OCI-LY7 (cell line): ENCODE measurements around the gene HS1BP3. TPM values are rescaled to one million over a fixed set of nuclear protein-coding genes. Genes with fewer than 3 reads are reported as not detected.

Experiments
- BruUV-seq: library from RNA; stranded (reverse); fragments of 400-500 nt; replicated peaks from 2 replicates; lab custom pipeline; 2021; lab: Mats Ljungman, UMichigan
- CTCF ChIA-PET: fragments of 300-600 bp; sonication (Branson Sonifier 250); formaldehyde crosslinking; loops from one replicate; lab custom pipeline; 2022; ENCODE audit warnings: antibody characterized with exemption; ENCODE audit not compliant: unreplicated experiment; lab: Charles Lee
- POLR2A ChIA-PET: fragments of 300-600 bp; sonication (Branson Sonifier 250); formaldehyde crosslinking; loops from one replicate; lab custom pipeline; 2022; ENCODE audit warnings: antibody characterized with exemption; lab: Charles Lee
- DNase-seq: peaks from one replicate; pipeline ENCODE4 v3.0.0-alpha.2; 2015; ENCODE audit warnings: low spot score
- H2AFZ ChIP-seq: fragments of 200-600 bp; sonication (generic), shearing (Covaris generic); 2 replicates; pipeline ENCODE4 v1.6.1; 2014; ENCODE audit warnings: mild to moderate bottlenecking, antibody characterized with exemption, low read length, moderate library complexity
- H3K27ac ChIP-seq: fragments of 200-600 bp; sonication (generic); 2 replicates; pipeline ENCODE4 v1.5.1; 2014; ENCODE audit warnings: mixed run types, low read depth, mild to moderate bottlenecking, moderate library complexity, low read length, inconsistent platforms; ENCODE audit not compliant: poor library complexity, severe bottlenecking
- H3K36me3 ChIP-seq: fragments of 200-600 bp; sonication (generic); 2 replicates; pipeline ENCODE4 v1.6.1; 2014; ENCODE audit warnings: mild to moderate bottlenecking, antibody characterized with exemption, low read length, moderate library complexity, mixed read lengths; ENCODE audit not compliant: insufficient read depth
- H3K4me1 ChIP-seq: fragments of 200-600 bp; sonication (generic); 2 replicates; pipeline ENCODE4 v1.5.1; 2014; ENCODE audit warnings: mild to moderate bottlenecking, low read length; ENCODE audit not compliant: insufficient read depth, poor library complexity, severe bottlenecking
- H3K4me2 ChIP-seq: fragments of 200-600 bp; sonication (generic); 2 replicates; pipeline ENCODE4 v1.6.1; 2014; ENCODE audit warnings: mild to moderate bottlenecking, low read length
- H3K4me3 ChIP-seq: fragments of 200-600 bp; sonication (generic); 2 replicates; pipeline ENCODE4 v1.5.1; 2014; ENCODE audit warnings: mild to moderate bottlenecking, low read depth, low read length; ENCODE audit not compliant: poor library complexity, severe bottlenecking
- H3K79me2 ChIP-seq: fragments of 200-600 bp; sonication (generic); 2 replicates; pipeline ENCODE4 v1.6.1; 2016; ENCODE audit warnings: low read depth, mild to moderate bottlenecking, low read length, moderate library complexity, mixed read lengths; ENCODE audit not compliant: insufficient read depth
- H3K9me2 ChIP-seq: fragments of 200-600 bp; sonication (generic); 2 replicates; pipeline ENCODE4 v1.6.1; 2016; ENCODE audit warnings: mild to moderate bottlenecking, low read length, mixed read lengths; ENCODE audit not compliant: insufficient read depth
- H3K9me3 ChIP-seq: fragments of 200-600 bp; sonication (generic); 2 replicates; pipeline ENCODE4 v1.6.1; 2014; ENCODE audit warnings: mild to moderate bottlenecking, mixed run types, low read length, mixed read lengths
- H4K20me1 ChIP-seq: fragments of 200-600 bp; sonication (generic); 2 replicates; pipeline ENCODE4 v1.6.1; 2014; ENCODE audit warnings: mild to moderate bottlenecking, antibody characterized with exemption, low read length, moderate library complexity, mixed read lengths; ENCODE audit not compliant: insufficient read depth
- CTCF ChIP-seq: fragments of 200-600 bp; sonication (generic); conservative IDR thresholded peaks from 2 replicates; pipeline ENCODE4 v1.5.1; 2014; ENCODE audit warnings: mild to moderate bottlenecking, antibody characterized with exemption, low read length, moderate library complexity, mixed read lengths
- EZH2phosphoT487 ChIP-seq: fragments of 200-600 bp; sonication (generic); IDR thresholded peaks from 2 replicates; pipeline ENCODE4 v1.6.1; 2018; ENCODE audit warnings: low read depth, borderline replicate concordance, mild to moderate bottlenecking, mixed run types, antibody characterized with exemption, low read length, moderate library complexity, mixed read lengths
- intact Hi-C: fragments of 100-400 bp; cut with micrococcal nuclease; formaldehyde crosslinking; loops from one replicate; pipeline ENCODE4 v1.10.0; 2022; ENCODE audit not compliant: unreplicated experiment
- total RNA-seq, 2 experiments: library from RNA; depleted of rRNA in 1 of 2; stranded (reverse); fragments of >200 nt in 1 of 2; shearing (Covaris generic) in 1 of 2; gene quantifications; 2 replicates each; pipeline ENCODE4 v1.2.3, GENCODE V29; 2014 to 2022

Gene HS1BP3
- total RNA-seq, 2 experiments from 2014 or later = 10.6 to 15.2 TPM

DNA sequence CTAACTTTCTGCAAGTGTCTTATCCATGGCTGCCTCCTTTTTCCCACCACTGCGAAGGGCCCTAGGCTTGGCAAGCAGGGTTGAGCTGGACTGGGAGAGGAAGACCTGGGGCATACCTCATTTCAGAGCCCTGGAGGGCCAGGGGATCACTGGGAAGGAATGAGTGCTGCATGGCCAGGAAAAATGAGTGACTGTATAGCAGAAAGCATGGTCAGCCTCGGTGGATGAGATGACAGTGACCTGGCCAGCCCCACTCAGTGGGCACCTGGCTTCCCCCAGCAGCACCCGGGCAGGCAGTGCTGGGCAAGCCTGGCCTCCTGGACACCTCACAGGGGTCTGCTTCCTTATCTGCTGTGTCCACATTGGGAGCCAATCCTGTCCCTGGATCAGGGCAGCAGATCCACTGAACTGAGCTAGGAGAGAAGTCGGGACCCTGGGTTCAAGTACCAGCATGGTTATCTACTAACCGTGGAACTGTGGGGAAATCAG lies 76.4 kb downstream of the HS1BP3 start:
- Histone ChIP-seq H3K9me2 (no peaks in the 10 kb centered on the region), H3K36me3 (no peaks in the 10 kb centered on the region), H3K4me2 (no peak overlapping the region), H3K27ac (no peak overlapping the region), H4K20me1 (no peaks in the 10 kb centered on the region; the same call in 1 of the 2 replicates), H3K79me2 (no peaks in the 10 kb centered on the region), H3K9me3 (no peaks in the 10 kb centered on the region), H2AFZ (no peak overlapping the region), H3K4me1 (peaks cover 9% of the 10 kb centered on the region), H3K4me3 (no peak overlapping the region)
- no peak for DNase-seq
- ChIA-PET CTCF (no interaction called here), POLR2A (interaction anchor here (0.6 kb wide), 1 partner anchor 148 kb away, joined by 3 read pairs; no protein-coding TSS in a partner anchor)
- BruUV-seq = no TSS peak
- TF ChIP-seq EZH2phosphoT487 = no peak
- intact Hi-C loops = no loop called here

DNA sequence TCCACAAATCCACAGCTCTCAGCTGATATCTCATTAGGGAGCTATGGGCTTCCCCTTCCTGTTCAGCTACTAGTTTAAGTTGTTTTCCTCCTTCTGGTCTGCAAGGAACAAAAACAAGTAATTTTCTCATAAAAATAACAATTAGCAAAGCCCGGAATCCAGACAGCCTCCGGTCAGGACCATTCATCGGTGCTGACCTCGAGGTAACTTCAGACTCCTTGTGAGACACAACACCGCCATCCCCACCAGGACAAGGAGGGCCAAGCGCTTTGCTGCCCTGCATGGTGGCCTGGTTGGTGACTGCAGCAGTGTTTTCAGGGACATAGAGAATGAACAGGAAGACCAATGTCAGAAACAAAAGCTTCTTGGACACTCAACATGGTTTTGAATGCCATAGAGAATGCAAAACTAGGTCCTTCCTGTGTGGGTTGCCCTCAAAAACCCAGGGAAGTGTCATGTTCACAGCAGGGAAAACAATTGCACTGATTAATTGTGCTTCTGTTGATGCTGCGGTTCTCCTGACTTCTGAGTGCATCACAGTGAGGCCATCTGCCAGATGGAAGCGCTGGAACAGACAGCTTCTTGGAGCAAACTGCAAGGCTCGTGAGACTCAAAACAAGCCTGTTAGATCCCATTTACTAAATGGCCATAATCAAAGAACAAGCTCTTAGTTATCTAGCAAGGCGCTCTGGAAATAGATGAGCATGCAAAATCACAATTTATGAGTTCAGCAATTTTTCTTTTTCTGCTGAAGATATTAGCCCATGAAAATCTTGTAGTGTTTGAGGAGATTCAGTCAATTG lies 77.1 kb downstream of the HS1BP3 start:
- DNase-seq = no peak
- intact Hi-C loops = no loop called here
- CTCF ChIA-PET = no interaction called here
- POLR2A ChIA-PET = interaction anchor here (0.6 kb wide), 1 partner anchor 147 kb away, joined by 3 read pairs; no protein-coding TSS in a partner anchor
- H3K4me1 ChIP-seq = peaks cover 9% of the 10 kb centered on the region
- BruUV-seq = no TSS peak
- no peak overlapping the region for H3K4me2 ChIP-seq
- no peaks in the 10 kb centered on the region for H3K36me3 ChIP-seq
- H2AFZ ChIP-seq = no peak overlapping the region
- no peaks in the 10 kb centered on the region; the same call in 1 of the 2 replicates for H4K20me1 ChIP-seq
- H3K4me3 ChIP-seq = no peak overlapping the region
- H3K27ac ChIP-seq = no peak overlapping the region
- TF ChIP-seq EZH2phosphoT487 = no peak
- TF ChIP-seq CTCF = no peak
- H3K9me3 ChIP-seq = no peaks in the 10 kb centered on the region
- H3K79me2 ChIP-seq = no peaks in the 10 kb centered on the region
- no peaks in the 10 kb centered on the region for H3K9me2 ChIP-seq

- no TSS peak for BruUV-seq
- TF ChIP-seq EZH2phosphoT487 (no peak), CTCF (no peak)
- Histone ChIP-seq H2AFZ (no peak overlapping the region), H3K4me1 (peaks cover 9% of the 10 kb centered on the region), H3K9me3 (no peaks in the 10 kb centered on the region), H3K4me3 (no peak overlapping the region), H3K36me3 (no peaks in the 10 kb centered on the region), H4K20me1 (no peaks in the 10 kb centered on the region; the same call in 1 of the 2 replicates), H3K9me2 (no peaks in the 10 kb centered on the region), H3K4me2 (no peak overlapping the region), H3K27ac (no peak overlapping the region), H3K79me2 (no peaks in the 10 kb centered on the region)
- DNase-seq = no peak
- ChIA-PET CTCF (no interaction called here), POLR2A (no interaction called here)
- intact Hi-C loops = no loop called here
Observed at GRCh38 chr2:20572221-20572620, 78.7 kb downstream of the HS1BP3 start.
